ENCODE results near the gene MT1X. TPM values are rescaled to one million over a fixed set of nuclear protein-coding genes. Genes with fewer than 3 reads are reported as not detected.
A peak's percentile ranks its signal among the peaks of the same experiment; 100 is the strongest.

MT1X gene
- total RNA-seq, 1 experiment from 2014 or later: 374 TPM

DNA sequence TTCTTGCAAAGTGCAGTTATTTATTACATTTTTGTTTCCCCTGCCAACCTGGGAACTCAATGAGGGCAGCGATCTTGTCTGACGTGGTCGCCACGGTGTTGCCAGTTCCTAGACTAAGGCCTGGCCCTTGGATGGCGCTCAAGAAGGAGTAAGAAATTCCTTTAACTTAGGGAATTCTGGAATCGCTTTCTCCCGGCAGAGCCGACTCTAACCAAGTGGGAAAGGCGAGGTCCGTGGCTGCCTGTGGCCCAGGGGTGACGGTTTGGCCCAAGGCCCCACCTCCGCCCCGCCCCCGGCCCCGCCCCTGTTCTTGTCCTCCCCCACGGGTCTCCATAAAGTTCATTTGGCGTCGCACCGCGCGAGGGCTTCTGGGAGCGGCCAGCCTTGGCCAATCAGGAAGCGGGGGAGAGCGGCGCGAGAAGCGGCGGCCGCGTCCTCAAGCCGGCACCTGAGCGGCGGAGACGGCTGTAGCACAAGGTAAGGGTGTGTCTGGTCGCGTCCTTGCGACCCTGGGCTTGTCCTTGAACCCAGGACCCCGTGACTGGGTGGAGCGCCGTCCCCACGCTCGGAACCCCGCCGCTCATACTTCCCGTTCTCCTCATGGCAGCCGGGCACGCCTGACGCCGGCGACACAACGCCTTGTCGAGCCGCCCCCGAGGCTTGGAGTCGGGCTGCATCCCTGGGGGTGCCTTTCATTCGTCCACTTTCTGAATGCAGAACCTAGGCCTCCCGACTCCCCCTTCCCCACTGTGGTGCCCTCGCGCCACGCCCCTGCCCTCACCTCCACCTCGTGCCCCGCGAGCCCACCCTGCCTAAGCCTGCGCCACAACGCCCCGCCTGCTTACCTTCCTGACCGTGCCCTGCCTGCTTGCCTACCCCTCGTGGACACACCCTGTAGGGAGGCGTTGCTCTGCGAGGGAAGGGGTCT is 47.7 kb downstream of the MT1X start, which contains the start of gene NUP93:
Gene NUP93, plus strand, starts transcription at position 395 of the 928 bp plus-strand sequence. CDS start 18,119 bp downstream, outside the sequence.
- Histone ChIP-seq H3K9me2 (replicated peaks; ENCODE audit: insufficient read depth, low read length) (no peaks in the 10 kb centered on the region), H3K79me2 (ENCODE audit: low read length) (peaks cover 50% of the 10 kb centered on the region)

GRCh38 chr16:56732366-56732765 is 50.1 kb downstream of the MT1X start:
- Histone ChIP-seq H3K4me2 (ENCODE audit: low read depth, low read length, poor library complexity, severe bottlenecking) (peak overlapping the region; percentile 99), H3K36me3 (ENCODE audit: insufficient read depth, low read length) (peaks cover 8% of the 10 kb centered on the region), H3K79me2 (ENCODE audit: low read length) (peaks cover 74% of the 10 kb centered on the region), H2AFZ (ENCODE audit: low read length) (no peak overlapping the region), H3K4me1 (ENCODE audit: low read length) (peaks cover 47% of the 10 kb centered on the region), H3K27me3 (ENCODE audit: low read length) (no peaks in the 10 kb centered on the region), H3K9ac (ENCODE audit: low read length) (peak overlapping the region; percentile 92), H3K4me3 (ENCODE audit: low read length) (peak overlapping the region; percentile 98; the same call in 1 of the 2 replicates), H3K27ac (ENCODE audit: low read length) (peak overlapping the region; percentile 46), H4K20me1 (ENCODE audit: insufficient read depth, low read depth, low read length) (peaks cover 13% of the 10 kb centered on the region; the same call in 1 of the 2 replicates), H3K9me3 (ENCODE audit: low read length) (no peaks in the 10 kb centered on the region), H3K9me2 (replicated peaks; ENCODE audit: insufficient read depth, low read length) (no peaks in the 10 kb centered on the region)
- peak; percentile 60 for DNase-seq

More for the DNA sequence above, 47.7 kb downstream of the MT1X start, which contains the start of gene NUP93:
- Histone ChIP-seq H3K4me3 (ENCODE audit: low read length) (peak within 1 kb of the TSS; percentile 98), H3K4me2 (ENCODE audit: low read depth, low read length, poor library complexity, severe bottlenecking) (peak within 1 kb of the TSS; percentile 99), H3K27me3 (ENCODE audit: low read length) (no peaks in the 10 kb centered on the region), H2AFZ (ENCODE audit: low read length) (peak within 1 kb of the TSS; percentile 92), H3K27ac (ENCODE audit: low read length) (no peak within 1 kb of the TSS), H3K9me3 (ENCODE audit: low read length) (no peaks in the 10 kb centered on the region), H3K36me3 (ENCODE audit: insufficient read depth, low read length) (no peaks in the 10 kb centered on the region), H4K20me1 (ENCODE audit: insufficient read depth, low read depth, low read length) (peaks cover 13% of the 10 kb centered on the region; the same call in 1 of the 2 replicates), H3K9ac (ENCODE audit: low read length) (peak within 1 kb of the TSS; percentile 92), H3K4me1 (ENCODE audit: low read length) (peaks cover 41% of the 10 kb centered on the region)
- peak; percentile 98 for DNase-seq

DNA sequence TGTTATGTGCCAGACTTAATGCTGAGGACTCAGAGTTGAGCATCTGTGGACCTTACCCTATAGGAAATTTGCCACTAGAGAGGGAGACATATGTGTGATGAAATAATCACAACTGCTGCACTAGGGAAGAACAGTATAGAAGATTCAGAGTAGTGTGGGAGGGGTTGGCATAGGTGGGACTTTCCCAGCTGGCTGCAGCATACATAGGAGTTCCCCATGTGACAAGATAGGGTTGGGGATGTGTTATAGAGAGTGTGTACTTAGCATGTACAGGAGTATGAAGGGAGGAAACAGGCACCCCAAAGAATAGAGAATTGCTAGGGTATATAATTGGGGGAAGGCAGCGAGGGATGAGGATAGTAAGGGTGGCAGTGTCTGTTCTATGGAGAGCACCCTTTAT is 50.6 kb downstream of the MT1X start:
- peaks cover 13% of the 10 kb centered on the region; the same call in 1 of the 2 replicates for H4K20me1 ChIP-seq (ENCODE audit: insufficient read depth, low read depth, low read length)

More for the DNA sequence above, 50.6 kb downstream of the MT1X start:
- no peaks in the 10 kb centered on the region for H3K9me3 ChIP-seq (ENCODE audit: low read length)
- peaks cover 9% of the 10 kb centered on the region for H3K36me3 ChIP-seq (ENCODE audit: insufficient read depth, low read length)
- peak overlapping the region; percentile 99 for H3K4me2 ChIP-seq (ENCODE audit: low read depth, low read length, poor library complexity, severe bottlenecking)
- no peak for DNase-seq
- no peak overlapping the region for H2AFZ ChIP-seq (ENCODE audit: low read length)
- 0 out of 2 replicates have a peak overlapping the region, but pooled peaks have one; percentile 92 for H3K9ac ChIP-seq (ENCODE audit: low read length)
- H3K27me3 ChIP-seq (ENCODE audit: low read length): no peaks in the 10 kb centered on the region
- no peak overlapping the region for H3K4me3 ChIP-seq (ENCODE audit: low read length)
- H3K27ac ChIP-seq (ENCODE audit: low read length): peak overlapping the region; percentile 6
- H3K79me2 ChIP-seq (ENCODE audit: low read length): peaks cover 79% of the 10 kb centered on the region
- peaks cover 47% of the 10 kb centered on the region for H3K4me1 ChIP-seq (ENCODE audit: low read length)
- H3K9me2 ChIP-seq (replicated peaks; ENCODE audit: insufficient read depth, low read length): no peaks in the 10 kb centered on the region

Other genes with a start within 250 kb of the MT1X start
- gene NUDT21, start 231.1 kb upstream of the MT1X start, total RNA-seq (2014; rRNA removed; shearing (Covaris generic); ENCODE audit: low replicate concordance): 73.2 and 170 TPM in 2 replicates
- 51.9 and 61.0 TPM in 2 replicates for gene OGFOD1, start 230.9 kb upstream of the MT1X start, total RNA-seq (2014; rRNA removed; shearing (Covaris generic); ENCODE audit: low replicate concordance)
- gene BBS2, start 162.4 kb upstream of the MT1X start, total RNA-seq (2014; rRNA removed; shearing (Covaris generic); ENCODE audit: low replicate concordance): 55.5 and 66.2 TPM in 2 replicates
- not detected in 2 replicates for gene MT4, start 117.4 kb upstream of the MT1X start, total RNA-seq (2014; rRNA removed; shearing (Covaris generic); ENCODE audit: low replicate concordance)
- not detected in 2 replicates for gene MT3, start 92.9 kb upstream of the MT1X start, total RNA-seq (2014; rRNA removed; shearing (Covaris generic); ENCODE audit: low replicate concordance)
- gene MT2A, start 73.9 kb upstream of the MT1X start, total RNA-seq (2014; rRNA removed; shearing (Covaris generic); ENCODE audit: low replicate concordance): 292 and 385 TPM in 2 replicates
- gene MT1E, start 56.7 kb upstream of the MT1X start, total RNA-seq (2014; rRNA removed; shearing (Covaris generic); ENCODE audit: low replicate concordance): not detected in 2 replicates
- not detected in 2 replicates for gene MT1M, start 49.8 kb upstream of the MT1X start, total RNA-seq (2014; rRNA removed; shearing (Covaris generic); ENCODE audit: low replicate concordance)
- not detected in 2 replicates for gene MT1A, start 43.8 kb upstream of the MT1X start, total RNA-seq (2014; rRNA removed; shearing (Covaris generic); ENCODE audit: low replicate concordance)
- 2.7 and 5.7 TPM in 2 replicates for gene MT1B, start 30.6 kb upstream of the MT1X start, total RNA-seq (2014; rRNA removed; shearing (Covaris generic); ENCODE audit: low replicate concordance)
- 36.3 and 68.5 TPM in 2 replicates for gene MT1F, start 24.5 kb upstream of the MT1X start, total RNA-seq (2014; rRNA removed; shearing (Covaris generic); ENCODE audit: low replicate concordance)
- gene MT1G, start 14.4 kb upstream of the MT1X start, total RNA-seq (2014; rRNA removed; shearing (Covaris generic); ENCODE audit: low replicate concordance): not detected in 2 replicates
- gene MT1H, start 12.7 kb upstream of the MT1X start, total RNA-seq (2014; rRNA removed; shearing (Covaris generic); ENCODE audit: low replicate concordance): 4.6 TPM in 1 of 2 replicates, not detected in the other
- gene NUP93, start 47.7 kb downstream of the MT1X start, total RNA-seq (2014; rRNA removed; shearing (Covaris generic); ENCODE audit: low replicate concordance): 112 and 116 TPM in 2 replicates
- gene SLC12A3, start 182.7 kb downstream of the MT1X start, total RNA-seq (2014; rRNA removed; shearing (Covaris generic); ENCODE audit: low replicate concordance): 0.14 TPM in 1 of 2 replicates, not detected in the other
- gene HERPUD1, start 249.7 kb downstream of the MT1X start, total RNA-seq (2014; rRNA removed; shearing (Covaris generic); ENCODE audit: low replicate concordance): 98.1 and 112 TPM in 2 replicates